Midbrain (tissue), 1 donor: ENCODE measurements around the gene DIRAS2.

Experiments used
- DNase-seq: peaks from one replicate; lab custom pipeline; 2025; lab: John Stamatoyannopoulos, UW

Gene DIRAS2

GRCh38 chr9:90612957-90613356 is 29.7 kb downstream of the DIRAS2 start:
- DNase-seq = no peak

GRCh38 chr9:90611568-90611967 is 31.1 kb downstream of the DIRAS2 start:
- no peak for DNase-seq

DNA sequence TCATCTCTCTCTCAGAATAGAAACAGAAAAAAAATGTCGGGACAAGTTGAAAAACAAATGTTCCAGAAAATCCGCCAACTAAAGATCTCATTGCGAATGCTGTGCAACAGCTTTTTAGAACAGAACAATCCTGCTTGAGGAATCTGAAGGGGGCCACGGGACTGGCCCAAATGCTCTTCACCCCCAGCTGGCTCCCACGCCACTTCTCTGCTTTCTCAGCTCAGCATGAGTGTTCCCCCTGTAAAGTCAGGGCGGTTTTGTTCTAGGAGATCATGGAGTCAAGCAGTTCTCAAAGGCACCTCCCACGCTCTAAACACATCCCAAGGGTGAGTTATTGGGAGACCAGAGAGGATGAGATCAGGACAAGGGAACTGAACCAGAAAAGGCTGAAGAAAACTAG is 31.5 kb downstream of the DIRAS2 start:
- DNase-seq = no peak

- no peak for DNase-seq
These were observed 34.7 kb downstream of the DIRAS2 start for GRCh38 chr9:90607701-90608516.

DNA sequence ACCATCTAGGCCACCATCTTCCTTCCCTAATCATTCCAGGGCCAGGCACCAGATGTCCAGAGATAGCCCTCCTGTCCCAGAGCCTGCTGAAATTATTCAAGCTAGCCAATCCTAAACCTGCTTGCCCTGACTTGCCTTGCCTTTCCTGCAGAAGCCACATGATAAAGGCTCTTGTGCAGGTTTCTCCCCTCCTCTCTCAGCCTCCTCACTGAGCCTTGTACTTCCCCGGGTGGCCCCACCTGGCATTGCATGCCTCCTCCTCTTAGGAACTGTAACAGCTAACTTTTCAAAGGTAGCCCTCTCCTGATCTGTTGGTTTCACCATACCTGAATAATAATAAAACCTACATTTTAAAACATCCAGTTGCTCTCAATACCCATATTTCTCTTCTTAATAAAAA is 42.6 kb downstream of the DIRAS2 start:
- no peak for DNase-seq

DNA sequence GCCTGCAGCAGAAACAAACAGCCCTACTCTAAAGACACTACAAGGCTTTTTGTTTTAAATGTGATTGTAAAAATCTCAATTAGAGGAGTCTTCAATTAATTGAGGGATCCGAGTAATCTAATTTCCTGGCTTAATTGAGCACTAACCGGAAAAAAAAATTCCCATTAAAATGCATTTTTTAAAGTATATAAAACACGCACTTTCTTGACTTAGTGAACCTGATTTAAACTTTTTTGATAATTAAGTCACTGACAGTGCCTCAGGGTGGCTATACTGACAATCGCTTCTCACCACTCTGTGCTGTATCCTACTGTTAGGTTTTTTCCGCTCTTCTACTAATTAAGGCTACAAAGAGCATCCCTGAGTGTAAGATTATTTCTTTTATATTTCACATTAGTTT is 44.4 kb downstream of the DIRAS2 start:
- DNase-seq = no peak

DNA sequence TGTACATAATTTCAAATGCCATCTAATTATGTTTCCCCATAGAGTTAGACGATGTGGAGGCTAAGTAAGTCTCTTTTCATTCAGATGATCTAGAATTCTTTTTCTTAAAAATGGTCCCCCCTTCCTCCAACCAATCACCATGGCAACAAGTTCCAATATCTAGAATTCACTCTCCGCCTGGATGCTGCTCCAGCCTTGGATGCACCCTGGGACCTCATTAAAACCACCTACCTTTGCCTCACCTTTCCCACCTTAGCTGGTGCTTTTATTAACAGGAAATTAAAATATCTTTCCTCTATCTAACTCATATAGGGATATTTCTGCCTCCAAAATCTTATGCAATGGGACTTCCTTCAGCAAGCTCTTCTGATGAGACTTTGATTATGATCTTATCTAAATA is 49.0 kb downstream of the DIRAS2 start:
- DNase-seq = no peak

GRCh38 chr9:90580576-90580975 is 62.0 kb downstream of the DIRAS2 start:
- DNase-seq = no peak

DNA sequence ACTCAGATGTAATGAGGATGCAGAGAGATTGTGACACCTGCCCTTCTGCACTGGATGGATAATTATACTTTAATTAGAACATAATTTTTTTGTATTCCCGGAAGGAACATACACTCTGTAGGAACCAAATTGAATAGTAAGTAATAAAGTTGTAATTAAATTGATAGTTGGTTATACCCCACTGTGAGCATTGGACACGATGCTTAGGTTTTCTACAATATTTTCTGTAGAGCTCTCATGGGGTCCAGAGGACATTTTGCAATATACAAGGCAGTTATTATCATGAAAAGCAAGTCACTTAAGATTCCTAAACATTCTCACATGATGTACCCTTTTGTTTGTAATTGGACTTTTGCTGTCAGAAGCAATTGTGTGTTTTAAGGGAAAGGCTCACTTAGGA is 63.4 kb downstream of the DIRAS2 start:
- DNase-seq = no peak

GRCh38 chr9:90578126-90578815 is 64.4 kb downstream of the DIRAS2 start:
- no peak for DNase-seq

DNA sequence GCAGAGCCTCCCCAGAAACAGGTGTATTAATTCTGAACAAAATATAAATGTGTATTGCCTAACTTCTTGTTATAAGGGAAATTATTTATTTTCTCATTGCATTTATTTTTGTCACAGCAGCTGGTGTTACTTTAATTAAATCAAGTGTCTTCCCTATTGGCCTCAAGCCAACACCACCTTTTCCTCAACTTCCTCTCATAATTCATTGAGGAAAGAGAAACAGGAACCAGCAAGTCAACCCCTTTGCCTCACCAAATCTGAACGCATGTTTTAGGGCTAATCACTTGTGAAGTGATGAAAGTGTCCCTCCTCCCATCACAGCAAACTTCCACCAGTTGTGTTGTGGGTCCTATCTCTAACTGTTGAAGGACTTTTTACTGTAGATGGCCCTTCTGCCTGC is 73.1 kb downstream of the DIRAS2 start:
- DNase-seq = no peak

- no peak for DNase-seq
These were observed 74.0 kb downstream of the DIRAS2 start for GRCh38 chr9:90568667-90569066.

- no peak for DNase-seq
These were observed 80.4 kb downstream of the DIRAS2 start for GRCh38 chr9:90562229-90562628.
